GM10266 (cell line): ENCODE results near the gene AQP9.

ENCODE experiments used
- DNase-seq: peaks from one replicate; pipeline ENCODE4 v3.0.0; 2012; ENCODE audit errors: extremely low spot score
- CTCF ChIP-seq: IDR thresholded peaks from 2 replicates; pipeline ENCODE4 v1.5.1; 2012; ENCODE audit warnings: mild to moderate bottlenecking, low read depth; ENCODE audit not compliant: control insufficient read depth, insufficient read depth; ENCODE audit errors: missing control alignments

AQP9 gene

DNA sequence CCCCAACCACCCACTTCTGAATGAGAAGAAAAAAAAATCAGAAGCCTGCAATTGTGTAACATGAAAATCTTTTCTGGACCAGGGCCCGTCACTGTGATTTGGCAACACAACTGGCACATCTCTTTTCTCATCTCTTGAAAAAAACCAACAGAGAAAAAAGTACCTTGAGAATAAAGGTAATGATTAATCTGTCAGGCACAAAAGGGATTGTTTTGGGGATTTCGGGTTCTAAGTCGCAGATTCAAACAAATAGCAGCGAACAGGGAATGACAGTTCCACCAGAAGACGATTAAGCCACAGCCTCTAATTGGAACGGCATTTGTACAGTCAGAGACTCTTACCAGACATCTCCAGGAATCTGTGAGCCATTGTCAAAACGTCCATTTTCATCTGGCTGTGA, at the start of gene AQP9:
Gene AQP9 (plus strand): TSS at position 276 of the 400 bp plus-strand sequence. CDS start 185 bp downstream, outside the sequence.
- TF ChIP-seq CTCF: no peak
- DNase-seq: no peak

DNA sequence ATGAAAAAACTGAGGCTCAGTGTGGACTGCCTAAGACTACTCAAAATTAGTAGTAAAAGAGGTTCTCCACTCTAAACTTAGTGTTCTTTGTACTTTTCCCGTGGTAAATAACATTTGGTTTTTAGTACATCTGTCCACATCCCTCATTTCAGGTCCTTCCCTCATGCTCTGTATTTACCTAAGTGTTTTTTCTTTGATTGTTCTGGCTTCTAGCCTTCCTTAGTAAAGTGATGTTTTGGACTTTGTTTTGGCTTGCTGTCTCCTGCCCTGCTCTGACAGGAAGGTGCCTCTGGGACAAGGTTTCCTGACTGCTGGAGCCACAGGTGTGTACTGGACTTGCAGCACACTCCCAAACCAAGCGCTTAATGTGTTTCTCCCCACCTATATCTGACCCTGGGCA, 42.8 kb upstream of the AQP9 start:
- no peak for DNase-seq
- TF ChIP-seq CTCF: no peak

DNA sequence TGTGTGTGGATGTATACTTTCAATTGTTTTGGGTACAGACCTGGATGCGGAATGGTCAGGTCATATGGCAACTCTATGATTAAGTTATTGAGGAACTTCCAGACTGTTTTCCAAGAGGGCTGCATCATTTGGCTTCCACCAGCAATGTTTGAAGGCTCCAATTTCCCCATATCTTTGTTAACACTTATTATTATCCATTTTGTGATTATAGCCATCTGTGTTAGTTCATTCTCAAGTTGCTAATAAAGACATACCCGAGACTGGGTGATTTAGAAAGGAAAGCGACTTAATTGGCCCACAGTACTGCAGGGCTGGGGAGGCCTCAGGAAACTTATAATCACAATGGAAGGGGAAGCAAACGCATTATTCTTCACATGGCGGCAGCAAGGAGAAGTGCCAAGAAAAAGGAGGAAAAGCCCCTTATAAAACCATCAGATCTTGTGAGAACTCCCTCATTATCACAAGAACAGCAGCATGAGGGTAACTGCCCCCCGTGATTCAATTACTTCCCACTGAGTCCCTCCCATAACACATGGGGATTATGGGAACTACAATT, 41.6 kb upstream of the AQP9 start:
- TF ChIP-seq CTCF: no peak
- DNase-seq: no peak

- TF ChIP-seq CTCF: no peak
- no peak for DNase-seq
Measured at GRCh38 chr15:58103482-58103881, 34.7 kb upstream of the AQP9 start.

DNA sequence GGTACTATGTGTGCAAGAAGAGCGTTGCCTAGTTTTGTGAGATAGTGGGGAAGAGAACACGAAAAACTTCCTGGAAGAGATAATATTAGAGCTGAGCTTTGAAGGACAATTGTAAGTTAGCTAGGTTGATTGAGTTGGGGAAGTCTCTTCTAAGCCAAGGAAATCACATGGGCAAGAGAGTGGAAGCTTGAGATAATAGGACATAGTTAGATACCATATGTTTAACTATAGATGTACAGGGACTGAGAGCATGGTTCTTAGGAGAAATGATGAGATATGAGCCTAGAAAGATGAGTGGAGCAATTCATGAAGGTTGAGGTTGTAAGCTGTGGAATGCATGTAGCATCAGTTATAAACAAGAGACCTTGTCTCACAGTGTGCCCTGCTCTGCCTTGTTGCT, 30.1 kb upstream of the AQP9 start:
- no peak for TF ChIP-seq CTCF

GRCh38 chr15:58109419-58109818, 28.8 kb upstream of the AQP9 start:
- TF ChIP-seq CTCF: no peak
- DNase-seq: no peak

More for the DNA sequence above, 30.1 kb upstream of the AQP9 start:
- DNase-seq: no peak

GRCh38 chr15:58110999-58111717, 27.0 kb upstream of the AQP9 start:
- no peak for DNase-seq
- no peak for TF ChIP-seq CTCF
